ENCODE measurements around the gene EFHB.
"Not testable (repeated sequence)": the region's sequence is repeated elsewhere in the genome, so short reads cannot be mapped to it uniquely, and the experiment has no call there.

GRCh38 chr3:19899833-19900232, 34.2 kb downstream of the EFHB start:
- TF ChIP-seq POLR2A, CTCF (IDR thresholded peaks at IDR 0.05): not testable (repeated sequence)

Data from right lobe of liver (tissue), 4 donors.